ENCODE data around the gene CCDC85A.
"Not testable (repeated sequence)": the region's sequence is repeated elsewhere in the genome, so short reads cannot be mapped to it uniquely, and the experiment has no call there.

Gene CCDC85A

DNA sequence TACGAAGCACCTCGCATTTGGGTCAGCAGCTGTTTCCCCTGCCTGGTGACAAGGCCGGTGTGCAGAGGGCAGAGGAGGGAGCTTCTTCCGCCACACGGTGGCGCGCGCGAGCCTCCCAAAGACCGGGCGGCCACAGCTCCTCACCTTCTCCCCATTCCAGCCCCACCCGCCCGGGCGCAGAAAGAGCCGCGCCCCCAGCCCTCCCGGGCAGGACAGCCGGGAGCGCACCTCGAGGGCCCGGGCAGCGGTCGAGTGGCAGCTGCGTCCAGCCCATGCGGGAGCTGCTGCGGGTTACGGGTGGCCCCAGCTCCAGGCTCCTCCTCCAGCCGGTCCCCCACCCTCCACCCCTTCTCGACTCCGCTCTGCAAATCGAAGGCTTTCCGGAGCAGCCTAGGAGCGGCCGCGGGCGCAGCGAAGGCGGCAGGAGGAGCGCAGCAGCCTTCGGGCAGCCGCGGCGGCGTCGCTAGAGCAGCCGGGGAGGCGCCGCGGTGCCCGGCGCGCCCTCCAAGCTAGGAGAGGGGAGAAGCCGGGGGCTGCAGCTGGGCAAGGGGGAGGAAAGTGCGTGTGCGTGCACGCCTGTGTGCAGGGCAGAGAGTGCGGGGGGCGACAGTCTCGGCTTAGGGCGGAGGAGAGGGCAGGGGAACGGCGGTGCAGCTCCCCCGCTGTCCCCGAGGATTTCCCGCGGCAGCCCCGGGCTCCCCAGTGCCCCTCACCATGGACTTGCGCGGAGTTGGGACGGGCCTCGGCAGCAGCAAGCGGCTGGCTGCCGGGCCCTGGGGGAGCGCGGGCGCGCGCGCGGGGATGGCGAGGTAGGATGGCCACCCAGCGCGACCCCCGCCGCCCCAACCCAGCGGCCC is at the start of gene CCDC85A:
Gene CCDC85A (plus strand): TSS at position 348 of the 857 bp plus-strand sequence. CDS start 635 bp downstream, outside the sequence.
- DNase-seq, result peak; percentile 73

DNA sequence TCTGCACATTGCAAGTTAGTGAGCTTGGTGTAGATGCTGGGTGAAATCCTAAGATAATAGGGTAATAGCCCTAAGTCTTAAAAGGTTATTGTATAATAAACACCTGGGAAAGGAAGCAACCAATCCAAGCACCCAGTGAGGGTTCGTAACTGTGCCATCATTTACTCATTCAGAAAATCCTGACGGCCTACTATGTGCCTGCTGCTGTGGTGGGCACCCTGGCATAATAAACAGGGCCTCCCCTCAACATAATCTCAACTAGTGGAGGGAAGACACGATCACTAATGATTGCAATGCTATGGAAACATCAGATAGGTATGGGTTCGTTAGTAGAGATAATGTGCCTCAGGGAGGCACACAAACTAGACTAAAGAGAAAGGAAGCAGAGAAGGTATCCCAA is 48.9 kb upstream of the CCDC85A start:
- DNase-seq, result no peak

DNA sequence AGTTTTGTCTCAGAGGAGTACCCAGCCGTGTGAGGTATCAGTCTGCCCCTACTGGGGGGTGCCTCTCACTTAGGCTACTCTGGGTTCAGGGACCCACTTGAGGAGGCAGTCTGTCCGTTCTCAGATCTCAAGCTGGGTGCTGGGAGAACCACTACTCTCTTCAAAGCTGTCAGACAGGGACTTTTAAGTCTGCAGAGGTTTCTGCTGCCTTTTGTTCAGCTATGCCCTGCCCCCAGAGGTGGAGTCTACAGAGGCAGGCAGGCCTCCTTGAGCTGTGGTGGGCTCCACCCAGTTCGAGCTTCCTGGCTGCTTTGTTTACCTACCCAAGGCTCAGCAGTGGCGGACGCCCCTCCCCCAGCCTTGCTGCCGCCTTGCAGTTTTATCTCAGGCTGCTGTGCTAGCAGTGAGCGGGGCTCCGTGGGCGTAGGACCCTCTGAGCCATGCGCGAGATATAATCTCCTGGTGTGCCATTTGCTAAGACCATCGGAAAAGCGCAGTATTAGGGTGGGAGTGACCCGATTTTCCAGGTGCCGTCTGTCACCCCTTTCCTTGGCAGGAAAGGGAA is 41.2 kb upstream of the CCDC85A start:
- DNase-seq, result not testable (repeated sequence)

DNA sequence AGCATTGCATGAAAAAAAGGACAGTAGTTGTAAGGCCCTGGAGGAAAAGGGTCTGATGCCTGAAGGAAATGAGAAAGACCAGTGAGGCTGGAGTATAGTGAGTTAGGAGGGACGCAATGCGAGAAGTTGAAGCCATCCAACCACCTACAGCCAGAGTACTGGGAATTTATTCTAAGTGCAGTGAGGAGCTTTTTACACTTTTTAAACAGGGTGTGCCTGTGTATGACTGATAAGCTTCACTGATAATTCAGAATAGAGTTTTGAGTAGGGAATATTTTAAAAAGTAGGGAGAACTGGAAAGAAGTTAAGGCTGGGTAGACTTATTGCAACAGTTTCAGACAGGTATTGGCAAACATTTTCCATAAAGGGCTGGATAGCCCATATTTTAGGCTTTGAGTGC is 35.9 kb upstream of the CCDC85A start:
- DNase-seq, result no peak

DNA sequence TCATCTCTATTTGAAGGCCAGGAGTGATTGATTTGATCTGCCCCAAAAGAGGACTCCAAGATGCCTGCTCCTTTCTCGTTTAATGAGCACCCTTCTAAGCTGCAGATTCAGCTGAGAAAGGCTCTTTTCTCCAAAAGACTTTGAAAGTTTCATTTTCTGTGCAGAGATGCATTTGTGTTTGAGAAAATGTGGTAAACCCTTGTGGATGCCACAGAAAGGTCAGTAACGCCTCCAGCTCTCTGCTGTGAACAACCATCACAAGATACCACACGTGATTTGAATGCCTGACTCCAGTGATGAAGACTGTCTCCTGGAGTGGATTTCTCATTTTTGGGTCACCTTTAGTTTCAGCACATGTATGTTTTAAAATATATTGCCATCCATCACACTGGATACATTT is 35.0 kb upstream of the CCDC85A start:
- DNase-seq, result no peak

DNA sequence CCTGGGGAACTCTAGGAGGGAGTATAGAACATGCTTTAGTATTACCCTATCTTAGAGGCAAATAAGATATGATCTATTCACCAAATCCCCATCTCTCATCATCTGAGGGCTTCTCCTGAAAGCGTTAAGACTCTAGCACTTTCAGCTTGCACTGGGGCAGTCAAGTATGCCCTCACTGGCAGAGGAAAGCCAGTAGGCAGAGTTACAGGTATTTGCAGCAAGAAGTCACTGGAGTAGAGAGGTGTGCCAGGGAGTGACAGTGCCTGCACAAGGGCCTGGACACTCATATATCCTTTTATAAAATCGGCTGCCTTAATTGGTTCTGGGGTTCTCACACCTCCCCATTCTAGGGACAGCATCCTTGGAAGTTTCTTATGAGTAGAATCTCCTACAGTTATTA is 31.9 kb upstream of the CCDC85A start:
- no peak for DNase-seq

DNA sequence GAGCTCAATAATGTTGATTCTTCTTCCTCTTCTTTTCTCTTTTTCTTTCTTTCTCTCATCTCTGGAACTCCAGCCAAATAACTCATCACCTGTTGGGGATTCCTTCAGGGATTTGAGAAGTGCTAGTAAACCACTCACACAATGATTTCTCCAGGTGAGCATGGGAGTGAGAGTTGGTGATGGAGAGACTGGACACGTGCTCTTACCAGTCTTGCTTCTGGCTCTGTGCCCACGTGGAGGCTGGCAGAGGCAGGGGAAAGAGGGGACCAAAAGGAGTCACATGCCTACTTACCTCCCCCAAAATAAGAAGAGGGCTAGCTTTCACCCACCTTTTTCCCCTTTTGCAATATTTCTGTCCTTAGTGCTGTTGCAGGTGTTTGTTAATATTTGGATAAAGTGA is 28.6 kb upstream of the CCDC85A start:
- DNase-seq, result no peak

DNA sequence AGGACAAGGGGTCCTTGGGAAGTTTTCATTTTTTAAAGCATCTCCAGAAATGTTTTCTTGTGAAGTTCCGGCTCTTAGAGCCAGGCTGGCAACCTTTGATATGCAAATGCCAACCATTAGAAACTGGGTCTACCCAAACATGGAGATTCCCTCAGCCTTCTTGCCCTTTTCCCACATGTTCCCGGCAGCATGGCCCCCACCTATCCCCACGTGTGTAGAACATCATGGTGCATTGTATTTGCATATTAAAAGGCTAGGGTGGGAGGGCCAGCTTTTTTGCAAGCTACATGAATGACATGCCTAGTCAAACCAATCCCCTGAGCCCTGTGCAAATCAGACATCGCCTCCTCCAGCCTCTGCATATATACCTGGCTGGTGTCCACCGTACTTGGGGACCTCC is 23.9 kb upstream of the CCDC85A start:
- not testable (repeated sequence) for DNase-seq

DNA sequence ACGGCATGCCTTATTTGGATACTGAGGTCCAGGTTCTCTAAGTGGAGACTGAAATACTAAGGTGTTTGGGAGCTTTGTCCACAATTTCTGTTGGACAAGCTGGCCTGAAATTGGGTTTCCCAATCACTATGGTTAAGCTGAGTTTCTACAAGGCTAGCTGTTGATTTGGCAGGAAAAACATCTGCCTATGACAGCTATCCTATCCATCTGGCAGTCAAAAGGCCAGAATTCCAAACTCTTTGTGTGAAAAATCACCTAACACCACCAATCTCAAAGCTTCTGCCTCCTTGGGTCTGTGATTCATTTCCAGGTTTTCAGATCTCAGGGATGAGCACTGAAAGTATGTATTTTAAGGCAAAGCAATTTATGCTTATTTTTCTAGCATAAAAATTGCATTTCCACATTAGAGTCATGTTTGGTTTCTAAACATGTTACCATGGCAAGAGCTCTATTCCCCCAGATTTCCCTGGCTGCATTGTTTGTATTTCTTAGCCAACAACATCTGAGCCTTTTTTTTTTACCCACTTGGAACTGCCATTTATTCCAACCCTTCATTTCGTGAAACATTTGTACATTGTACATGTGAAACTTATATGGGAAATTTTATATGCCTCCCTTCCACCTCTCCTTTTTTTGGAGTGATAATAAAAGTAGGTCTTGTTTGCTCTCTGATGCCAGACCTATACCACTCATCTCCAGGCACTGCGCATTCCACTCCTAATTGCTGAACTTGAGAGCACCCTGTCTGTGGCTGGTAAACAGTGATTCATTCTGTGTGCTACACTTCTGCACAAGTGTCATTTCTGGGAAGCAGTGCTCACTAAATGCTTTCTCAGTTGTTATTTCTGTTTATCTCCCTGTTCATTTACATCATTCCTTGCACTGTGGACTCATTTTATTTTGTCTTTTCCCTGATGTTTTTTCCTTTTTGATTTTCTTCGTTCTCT is 15.9 kb upstream of the CCDC85A start:
- DNase-seq, result peak; percentile 34

DNA sequence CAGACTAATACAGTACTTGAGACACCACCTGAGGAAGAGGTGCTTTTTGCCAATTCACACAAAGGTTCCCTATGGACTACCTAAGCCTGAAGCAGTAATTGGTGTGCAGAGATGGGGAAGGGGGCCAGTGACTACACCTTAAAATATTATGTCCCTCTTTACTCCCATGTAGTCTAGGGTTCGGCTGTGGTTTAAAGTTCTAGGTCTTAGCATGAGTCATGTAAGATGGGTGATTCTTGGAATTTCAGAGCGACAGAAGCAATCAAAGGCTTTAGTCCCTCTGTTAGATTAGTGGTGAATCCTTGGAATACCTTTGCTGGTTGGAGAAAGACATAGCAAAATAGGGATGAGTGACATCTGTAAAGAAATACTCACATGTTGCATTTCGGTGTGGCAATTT is 14.3 kb upstream of the CCDC85A start:
- no peak for DNase-seq

DNA sequence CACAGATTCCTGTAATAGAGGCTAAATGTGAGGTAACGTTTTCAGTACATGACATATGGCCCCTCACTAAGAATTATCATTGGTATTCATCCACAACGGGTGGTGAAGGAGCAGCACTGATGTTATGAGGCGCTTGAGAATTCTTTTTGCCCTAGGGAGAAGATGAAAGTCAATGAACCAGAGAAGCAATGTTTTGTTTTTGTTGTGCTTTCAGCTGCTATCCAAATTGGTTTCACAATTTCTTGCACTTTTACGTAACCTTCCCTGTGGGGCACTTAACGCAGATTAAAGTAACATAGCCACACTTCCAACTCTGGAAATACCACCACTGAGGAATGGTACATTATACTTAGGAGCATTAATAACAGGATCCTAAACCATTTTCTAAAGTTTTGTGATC is 13.3 kb upstream of the CCDC85A start:
- DNase-seq, result no peak

DNA sequence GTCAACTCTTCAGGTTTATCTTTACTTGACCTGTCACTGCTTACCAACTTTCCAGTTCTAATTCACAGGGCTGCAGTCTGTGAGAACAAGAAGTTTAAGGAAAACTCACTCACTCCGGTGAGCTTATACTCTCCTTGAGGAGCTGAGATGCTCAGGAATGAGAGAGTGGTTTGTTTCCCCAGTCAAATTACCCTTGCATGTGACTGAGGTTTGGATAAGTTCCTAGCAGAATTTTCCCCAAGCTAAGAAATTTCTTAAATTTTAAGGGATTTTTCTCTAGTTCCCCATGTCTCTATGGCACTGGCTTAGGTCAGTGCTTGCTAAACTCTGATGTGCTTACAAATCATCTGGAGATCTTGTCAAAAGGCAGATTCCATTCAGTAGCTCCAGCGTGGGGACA is 12.8 kb upstream of the CCDC85A start:
- no peak for DNase-seq

DNA sequence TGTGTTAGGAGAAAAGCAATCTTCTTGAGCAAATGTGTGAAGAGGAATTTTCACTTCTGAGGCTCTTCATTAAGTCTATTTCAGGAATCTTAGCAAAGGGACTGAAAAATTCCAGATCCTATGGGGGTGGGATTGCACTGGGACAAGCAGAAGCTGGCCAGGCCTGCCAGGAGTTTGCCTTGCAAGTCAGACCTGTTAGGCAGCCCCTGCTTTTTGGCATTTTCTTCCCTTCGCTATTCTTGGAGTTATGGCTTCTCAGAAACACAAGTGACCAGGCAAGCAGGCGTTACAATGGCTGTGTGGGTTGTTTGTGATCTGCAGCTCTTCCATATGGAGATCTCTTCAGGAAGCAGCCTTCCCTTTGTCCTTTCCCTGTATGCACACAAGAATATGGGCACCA is 8.0 kb upstream of the CCDC85A start:
- DNase-seq, result no peak

DNA sequence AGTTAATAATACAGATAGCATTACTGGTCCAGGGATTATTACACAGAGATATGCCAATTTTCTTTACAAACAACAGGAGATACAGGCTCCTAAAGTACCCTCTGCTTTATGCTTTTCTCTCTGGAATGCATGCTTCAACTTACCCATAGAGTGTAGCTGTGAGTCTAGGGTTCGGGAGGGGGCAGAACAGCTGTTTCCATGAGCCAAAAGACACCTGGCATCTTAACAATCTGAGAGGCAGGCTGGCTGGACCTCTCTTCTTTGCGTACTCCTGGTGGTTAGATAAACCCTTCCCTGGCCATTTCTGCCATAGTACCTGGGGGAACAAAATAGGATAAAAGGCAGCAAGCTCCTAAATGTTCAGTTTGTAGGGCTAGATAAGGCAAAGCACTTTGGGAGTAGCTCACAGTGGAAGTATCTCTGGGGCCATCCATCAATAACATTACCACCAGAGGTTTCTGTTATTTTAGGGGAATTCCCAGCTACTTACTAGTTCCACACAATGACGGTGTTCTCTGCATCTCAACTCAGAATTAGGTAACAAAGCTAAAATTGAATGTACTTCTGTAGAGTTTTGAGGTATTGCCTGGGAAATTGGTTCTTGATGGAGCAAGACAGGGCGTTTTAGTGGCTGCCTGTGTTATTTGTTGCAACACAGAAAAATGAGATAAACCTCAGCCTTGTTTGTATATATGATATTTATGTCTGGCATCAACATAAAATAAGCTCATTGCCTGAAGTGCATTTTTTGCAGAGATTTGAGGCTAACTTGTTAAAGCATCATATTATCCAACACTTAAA is 6.2 kb upstream of the CCDC85A start:
- no peak for DNase-seq

DNA sequence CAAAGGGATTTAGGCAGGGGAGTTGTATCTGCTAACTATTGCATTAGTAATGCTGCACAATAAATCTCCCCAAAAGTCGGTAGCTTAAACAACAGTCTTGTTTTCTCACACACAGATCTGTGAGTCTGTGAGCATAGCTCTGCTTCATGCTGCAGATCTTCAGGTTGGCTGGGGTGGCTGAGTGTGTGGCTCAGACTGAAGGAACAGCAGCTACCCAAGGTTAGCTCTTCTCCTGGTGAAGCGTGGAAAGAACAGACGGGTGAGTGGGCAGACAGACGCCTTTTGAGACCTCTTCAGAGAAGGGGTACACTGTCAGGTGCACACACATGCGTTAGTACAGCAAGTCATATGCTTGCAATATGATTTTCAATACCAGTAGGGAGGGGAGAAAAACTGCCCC is 3.9 kb upstream of the CCDC85A start:
- DNase-seq, result no peak

DNA sequence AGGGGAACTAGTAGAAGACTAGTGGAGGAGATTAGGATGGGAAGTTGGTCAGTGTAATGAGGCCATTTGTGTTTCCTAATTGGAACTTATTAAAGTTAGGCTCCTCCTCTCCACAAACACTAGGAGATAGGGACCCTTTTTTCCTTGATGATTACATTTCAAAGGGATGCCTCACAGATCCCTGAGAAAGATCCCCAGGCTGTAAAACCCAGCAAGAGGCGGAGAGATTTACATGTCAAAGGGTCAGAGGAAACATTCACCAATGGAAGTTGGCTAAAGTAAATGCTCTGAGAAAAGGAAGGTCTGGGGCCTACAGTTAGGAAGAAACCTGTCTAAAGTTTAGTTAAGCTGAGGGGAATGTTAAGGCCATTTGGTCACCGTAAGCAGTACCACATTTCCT is 1.4 kb upstream of the CCDC85A start:
- no peak for DNase-seq

DNA sequence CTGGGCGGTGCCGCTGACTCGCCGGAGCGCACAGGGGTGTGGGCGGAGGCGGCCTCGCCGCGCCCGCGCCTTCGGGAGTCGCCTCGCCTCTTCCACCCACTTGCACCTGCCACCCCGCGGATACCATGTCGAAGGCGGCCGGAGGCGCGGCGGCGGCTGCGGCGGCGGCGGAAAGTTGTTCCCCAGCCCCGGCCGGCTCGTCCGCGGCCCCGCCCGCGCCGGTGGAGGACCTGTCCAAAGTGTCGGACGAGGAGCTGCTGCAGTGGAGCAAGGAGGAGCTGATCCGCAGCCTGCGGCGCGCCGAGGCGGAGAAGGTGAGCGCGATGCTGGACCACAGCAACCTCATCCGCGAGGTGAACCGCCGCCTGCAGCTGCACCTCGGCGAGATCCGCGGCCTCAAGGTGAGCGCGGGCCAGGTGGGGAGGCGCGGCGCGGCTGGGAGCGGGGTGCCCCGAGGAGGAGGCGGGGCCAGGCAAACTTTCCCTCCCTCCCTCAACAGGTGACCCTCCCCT is 766 bp downstream of the CCDC85A start:
- DNase-seq, result no peak

DNA sequence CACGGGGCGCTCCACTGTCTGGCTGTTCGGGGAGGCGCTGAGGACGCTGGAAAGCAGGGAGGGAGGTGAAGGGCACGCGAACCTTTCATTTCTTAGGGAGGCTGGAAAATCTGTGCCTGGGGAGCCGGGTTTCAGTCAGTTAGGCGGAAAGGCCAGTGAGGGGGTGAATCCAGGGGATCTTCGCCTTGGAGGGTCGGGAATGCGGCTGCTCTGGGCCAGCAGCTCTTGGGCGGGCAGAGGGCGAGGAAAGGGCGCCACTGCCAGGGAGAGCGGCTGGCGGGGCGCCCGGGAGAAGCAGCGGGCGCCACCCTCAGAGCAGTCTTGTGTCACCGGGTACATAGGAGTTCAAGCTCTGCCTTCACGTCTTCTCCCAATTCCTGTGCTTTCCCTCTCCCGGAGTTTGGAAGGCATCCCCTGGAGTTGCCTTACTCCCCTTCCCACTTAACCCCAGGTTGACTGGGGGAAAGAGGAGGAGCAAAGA is 1.4 kb downstream of the CCDC85A start:
- peak; percentile 25 for DNase-seq

DNA sequence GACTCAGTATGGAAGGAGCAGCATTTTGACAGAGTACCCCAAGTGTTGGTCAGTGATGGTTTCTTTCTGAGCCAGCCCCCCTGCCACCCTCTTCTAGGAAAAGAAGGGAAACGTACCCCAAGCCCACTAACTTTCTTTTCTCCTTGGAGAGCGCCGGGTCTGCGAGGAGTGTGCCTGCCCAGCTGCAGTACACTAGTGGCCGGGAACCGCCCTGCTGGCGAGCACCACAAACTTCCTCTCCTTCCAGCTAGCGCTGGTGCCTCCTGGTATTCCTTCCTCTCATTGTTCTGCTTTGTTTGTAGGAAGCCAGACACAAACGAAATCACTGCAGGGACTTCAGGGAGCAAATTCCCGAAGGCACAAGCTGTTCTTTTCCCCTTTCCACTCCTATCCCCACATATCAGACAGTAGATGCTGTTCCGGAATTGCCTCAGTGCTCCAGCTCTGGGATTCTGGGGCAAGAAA is 1.8 kb downstream of the CCDC85A start:
- peak; percentile 61 for DNase-seq

DNA sequence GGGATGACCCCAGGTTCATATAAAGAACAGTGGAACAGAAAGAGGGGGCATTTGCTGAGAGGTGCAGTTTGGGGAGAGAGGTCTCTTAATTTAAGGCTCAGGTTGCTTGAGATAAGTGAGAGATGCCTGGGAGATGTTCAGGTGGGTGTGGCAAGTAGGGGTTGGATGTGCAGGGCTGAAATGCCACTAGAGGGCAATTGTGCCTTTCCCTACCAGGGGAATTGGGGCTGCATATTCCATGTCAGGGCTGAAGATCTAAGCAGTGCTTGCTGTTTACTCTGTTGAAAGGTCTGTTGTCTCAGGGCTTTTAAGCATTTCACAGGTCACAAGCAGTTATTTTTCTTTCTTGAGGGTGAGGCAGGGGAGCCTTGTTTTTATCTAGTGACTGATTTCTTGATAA is 7.8 kb downstream of the CCDC85A start:
- peak; percentile 57 for DNase-seq

DNA sequence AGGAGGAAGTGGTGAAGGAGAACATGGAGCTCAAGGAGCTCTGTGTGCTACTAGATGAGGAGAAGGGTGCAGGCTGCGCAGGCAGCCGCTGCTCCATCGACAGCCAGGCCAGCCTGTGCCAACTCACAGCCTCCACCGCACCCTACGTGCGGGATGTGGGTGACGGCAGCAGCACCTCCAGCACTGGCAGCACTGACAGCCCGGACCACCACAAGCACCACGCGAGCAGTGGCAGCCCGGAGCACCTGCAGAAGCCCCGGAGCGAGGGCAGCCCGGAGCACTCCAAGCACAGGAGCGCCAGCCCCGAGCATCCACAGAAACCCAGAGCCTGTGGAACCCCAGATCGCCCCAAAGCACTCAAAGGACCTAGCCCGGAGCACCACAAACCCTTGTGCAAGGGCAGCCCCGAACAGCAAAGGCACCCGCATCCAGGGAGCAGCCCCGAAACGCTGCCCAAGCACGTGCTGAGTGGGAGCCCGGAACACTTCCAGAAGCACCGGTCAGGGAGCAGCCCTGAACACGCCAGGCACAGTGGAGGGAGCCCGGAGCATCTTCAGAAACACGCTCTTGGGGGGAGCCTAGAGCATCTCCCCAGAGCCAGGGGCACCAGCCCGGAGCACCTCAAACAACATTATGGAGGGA is 9.0 kb downstream of the CCDC85A start:
- no peak for DNase-seq

DNA sequence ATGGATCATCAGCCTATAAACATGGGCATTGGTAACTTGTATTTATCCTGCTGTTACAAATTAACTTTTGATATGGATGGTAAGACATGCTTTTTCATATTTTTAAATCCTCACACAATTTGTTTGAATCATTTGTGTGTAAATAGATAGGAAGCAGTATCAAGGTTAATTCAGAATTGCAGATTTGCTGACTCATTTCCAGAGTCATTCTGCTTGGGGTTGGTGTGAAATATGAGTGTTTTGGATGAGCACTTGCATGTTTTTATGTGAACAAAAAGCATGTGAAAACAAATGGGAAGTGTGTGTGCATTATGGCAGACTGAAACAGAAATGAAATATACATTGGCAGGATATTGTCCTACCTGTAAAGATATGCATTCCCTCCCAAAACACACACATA is 11.8 kb downstream of the CCDC85A start:
- peak; percentile 36 for DNase-seq
